Ectodermal cell (in vitro differentiated cells): ENCODE results near the gene ANO6.

Experiments used
- H3K27ac ChIP-seq: 2 replicates; pipeline ENCODE4 v1.7.0; 2013; ENCODE audit warnings: mild to moderate bottlenecking, low read depth, low read length; ENCODE audit not compliant: insufficient read depth, poor library complexity, severe bottlenecking
- H3K27me3 ChIP-seq: 2 replicates; pipeline ENCODE4 v1.7.0; 2013; ENCODE audit warnings: mild to moderate bottlenecking, low read length; ENCODE audit not compliant: insufficient read depth, control insufficient read depth, poor library complexity, severe bottlenecking
- H3K36me3 ChIP-seq: one replicate; pipeline ENCODE4 v1.7.0; 2013; ENCODE audit warnings: low read length; ENCODE audit not compliant: control insufficient read depth, insufficient read depth
- H3K4me1 ChIP-seq: one replicate; pipeline ENCODE4 v1.7.0; 2013; ENCODE audit warnings: low read length; ENCODE audit not compliant: control insufficient read depth, insufficient read depth
- H3K4me3 ChIP-seq: 2 replicates; pipeline ENCODE4 v1.7.0; 2013; ENCODE audit warnings: low read depth, low read length, control low read depth; ENCODE audit not compliant: insufficient read depth
- H3K9me3 ChIP-seq: 2 replicates; pipeline ENCODE4 v1.7.0; 2013; ENCODE audit warnings: mild to moderate bottlenecking, low read length, moderate library complexity; ENCODE audit not compliant: control insufficient read depth
- WGBS, 2 experiments: methylation state at CpG; one replicate each; pipeline ENCODE4 v1.1.7; 2013; ENCODE audit warnings: missing lambda C conversion rate in 2 of 2; 5-methylcytosine and 5-hydroxymethylcytosine counted together

ANO6 gene

DNA sequence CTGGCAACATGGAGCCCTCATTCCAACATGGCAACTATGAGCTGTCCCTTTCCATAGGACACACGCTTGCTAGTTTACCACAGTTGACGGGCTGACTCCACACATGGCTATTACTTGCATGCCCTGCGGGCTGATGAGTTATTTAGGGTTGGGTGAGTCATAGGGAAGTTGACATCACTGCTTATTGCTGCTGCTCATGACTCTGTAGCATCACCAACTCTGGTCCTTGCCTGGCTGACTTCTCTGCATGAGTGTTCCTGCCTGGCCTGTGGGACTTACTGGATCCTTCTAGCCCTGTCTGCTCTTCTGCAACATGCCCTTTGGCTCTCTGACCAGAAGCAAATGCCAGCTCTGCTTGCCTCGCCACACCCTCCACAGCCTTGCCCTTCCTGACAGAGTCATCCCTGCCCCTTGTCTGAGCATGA, 199.5 kb downstream of the ANO6 start:
- Histone ChIP-seq H3K9me3 (no peaks in the 10 kb centered on the region), H3K4me1 (no peaks in the 10 kb centered on the region), H3K27me3 (no peaks in the 10 kb centered on the region), H3K4me3 (no peak overlapping the region), H3K36me3 (peaks cover 15% of the 10 kb centered on the region), H3K27ac (no peak overlapping the region)
- 90 to 96% methylated on average over 4 of the region's 4 CpGs for WGBS, 2 experiments

DNA sequence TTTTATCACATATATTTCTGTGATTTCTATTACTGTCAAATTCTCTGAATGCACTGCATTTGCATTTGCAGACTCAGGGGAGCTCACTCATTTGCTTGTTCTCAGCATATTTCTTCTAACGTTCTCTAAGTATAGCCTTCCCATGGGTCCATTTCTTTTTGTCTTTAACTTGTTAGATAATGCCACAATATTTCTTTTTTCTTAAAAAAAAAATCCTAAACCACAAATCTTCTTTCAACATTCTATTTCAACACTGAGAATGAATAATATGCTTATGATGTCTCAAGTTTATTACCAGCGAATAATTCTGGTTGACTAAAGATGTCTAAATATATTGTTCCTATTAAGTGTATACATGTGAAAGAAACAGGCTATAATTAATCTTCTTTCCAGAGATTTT, 200.2 kb downstream of the ANO6 start:
- H3K27me3 ChIP-seq = no peaks in the 10 kb centered on the region
- H3K36me3 ChIP-seq = peaks cover 15% of the 10 kb centered on the region
- WGBS, 2 experiments = 87 to 92% methylated on average over 1 to 2 of the region's 2 CpGs
- H3K9me3 ChIP-seq = no peaks in the 10 kb centered on the region
- H3K27ac ChIP-seq = no peak overlapping the region
- H3K4me3 ChIP-seq = no peak overlapping the region
- no peaks in the 10 kb centered on the region for H3K4me1 ChIP-seq

DNA sequence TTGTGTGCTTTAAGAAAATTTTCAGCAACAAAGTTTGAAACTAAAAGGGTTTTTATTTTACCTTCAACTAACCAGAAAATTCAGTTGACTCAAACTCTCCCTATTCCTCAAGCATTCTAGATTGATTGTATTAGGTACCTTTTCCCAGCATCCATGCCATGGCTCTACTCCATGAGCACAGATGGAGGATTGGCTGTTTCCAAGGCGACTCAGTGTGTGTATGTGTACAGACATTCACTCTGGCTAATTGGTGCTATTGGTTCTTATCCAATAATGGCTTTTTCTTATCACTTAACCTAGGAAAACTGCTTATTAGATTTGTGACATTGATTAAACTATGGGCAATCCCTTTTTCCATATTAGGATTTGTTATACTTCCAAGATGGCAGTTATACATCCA, 202.6 kb downstream of the ANO6 start:
- Histone ChIP-seq H3K4me1 (no peaks in the 10 kb centered on the region), H3K36me3 (peaks cover 5% of the 10 kb centered on the region), H3K27ac (no peak overlapping the region), H3K27me3 (no peaks in the 10 kb centered on the region), H3K9me3 (no peaks in the 10 kb centered on the region), H3K4me3 (no peak overlapping the region)
- WGBS, 2 experiments = 71 to 100% methylated on average over 1 of the region's 1 CpG

DNA sequence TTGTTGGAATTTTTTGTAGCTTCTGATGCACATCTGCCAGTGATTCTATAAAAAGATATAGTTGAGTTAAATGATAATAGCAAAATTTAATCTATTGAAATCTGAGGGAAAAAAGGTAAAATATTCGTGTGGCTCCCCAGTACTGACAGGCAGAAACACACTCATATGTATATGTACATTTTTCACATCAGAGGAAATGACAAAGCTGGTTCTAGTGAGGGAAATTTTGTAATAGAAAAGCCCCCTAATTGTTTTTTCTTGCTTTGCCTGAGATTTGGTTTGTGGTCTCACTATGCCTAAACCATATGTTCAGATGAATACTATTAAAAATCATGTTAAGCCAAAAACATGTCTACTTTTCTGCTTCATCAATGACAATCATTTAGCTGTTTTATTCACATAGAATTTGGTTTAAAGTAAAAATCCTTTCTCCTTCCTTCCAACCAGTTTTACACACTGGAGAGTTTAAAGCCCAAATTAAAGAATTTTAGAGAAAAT, 203.5 kb downstream of the ANO6 start:
- WGBS, 2 experiments = 80% methylated on average over 1 of the region's 1 CpG; no CpG with 5 or more reads in 1 of the 2 experiments
- Histone ChIP-seq H3K27me3 (no peaks in the 10 kb centered on the region), H3K4me3 (no peak overlapping the region), H3K9me3 (no peaks in the 10 kb centered on the region), H3K4me1 (no peaks in the 10 kb centered on the region), H3K27ac (no peak overlapping the region), H3K36me3 (peaks cover 5% of the 10 kb centered on the region)

DNA sequence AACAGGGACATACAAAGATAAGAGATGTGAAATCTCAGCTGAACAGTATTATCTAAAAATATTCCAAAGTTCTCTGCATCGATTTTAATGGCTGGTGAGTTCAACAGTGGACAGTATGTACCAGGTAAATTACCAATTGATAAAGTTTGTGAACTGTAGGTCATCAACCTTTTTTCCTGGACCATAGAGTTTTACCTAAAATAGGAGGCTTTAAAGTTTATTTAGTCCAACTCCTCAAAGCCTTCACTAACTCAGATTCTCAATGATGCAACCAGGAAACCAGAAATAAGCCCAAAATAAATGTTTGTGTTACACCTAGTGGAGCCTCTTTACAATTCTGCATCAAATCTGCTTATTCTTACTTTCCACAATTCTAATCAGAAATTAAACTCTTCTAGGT, 205.8 kb downstream of the ANO6 start:
- 78 to 95% methylated on average over 1 of the region's 1 CpG for WGBS, 2 experiments
- H3K27ac ChIP-seq = no peak overlapping the region
- no peak overlapping the region for H3K4me3 ChIP-seq
- H3K36me3 ChIP-seq = peaks cover 1% of the 10 kb centered on the region
- H3K27me3 ChIP-seq = no peaks in the 10 kb centered on the region
- H3K9me3 ChIP-seq = no peaks in the 10 kb centered on the region
- H3K4me1 ChIP-seq = no peaks in the 10 kb centered on the region

DNA sequence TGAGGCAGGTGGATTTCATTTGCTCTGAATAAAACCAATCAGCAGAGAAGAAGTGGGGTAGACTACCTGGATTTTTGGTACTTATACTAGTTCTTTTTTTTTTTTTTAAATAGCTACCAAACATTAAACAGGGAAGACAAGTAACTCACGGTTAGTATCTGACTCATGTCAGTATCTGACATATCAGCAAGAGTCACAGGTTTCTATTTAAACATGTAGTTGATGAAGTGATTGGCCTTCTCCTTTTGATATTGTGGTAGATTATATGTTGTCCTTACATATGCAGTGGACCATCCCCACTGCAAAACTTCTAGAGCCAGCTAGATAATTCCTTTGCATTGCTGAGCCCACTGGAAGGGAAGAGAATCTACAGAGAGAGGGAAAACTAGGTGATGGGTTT, 208.0 kb downstream of the ANO6 start:
- Histone ChIP-seq H3K4me1 (no peaks in the 10 kb centered on the region), H3K9me3 (no peaks in the 10 kb centered on the region), H3K4me3 (no peak overlapping the region), H3K27me3 (no peaks in the 10 kb centered on the region), H3K36me3 (no peaks in the 10 kb centered on the region), H3K27ac (no peak overlapping the region)
- WGBS, 2 experiments = 100% methylated on average over 1 of the region's 1 CpG

DNA sequence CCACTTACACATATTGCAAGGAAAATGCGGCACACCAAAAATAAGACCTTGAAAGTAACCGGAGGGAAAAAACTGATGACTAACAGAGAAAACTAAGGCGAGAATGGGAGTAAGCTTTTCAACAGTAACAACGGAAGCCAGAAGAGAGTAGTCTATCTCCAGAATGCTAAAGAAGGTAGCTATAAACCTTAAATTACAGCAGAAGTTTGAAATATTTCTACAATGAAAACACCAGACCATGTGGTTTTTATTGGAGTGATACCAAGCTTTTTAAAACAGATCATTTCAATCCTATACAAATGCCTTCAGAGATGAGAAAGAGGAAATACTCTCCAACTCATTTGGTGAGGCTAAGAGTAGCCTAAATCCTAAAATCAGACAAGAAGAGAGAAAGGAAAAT, 209.5 kb downstream of the ANO6 start:
- H3K36me3 ChIP-seq = no peaks in the 10 kb centered on the region
- WGBS, 2 experiments = 95% methylated on average over 4 of the region's 4 CpGs

DNA sequence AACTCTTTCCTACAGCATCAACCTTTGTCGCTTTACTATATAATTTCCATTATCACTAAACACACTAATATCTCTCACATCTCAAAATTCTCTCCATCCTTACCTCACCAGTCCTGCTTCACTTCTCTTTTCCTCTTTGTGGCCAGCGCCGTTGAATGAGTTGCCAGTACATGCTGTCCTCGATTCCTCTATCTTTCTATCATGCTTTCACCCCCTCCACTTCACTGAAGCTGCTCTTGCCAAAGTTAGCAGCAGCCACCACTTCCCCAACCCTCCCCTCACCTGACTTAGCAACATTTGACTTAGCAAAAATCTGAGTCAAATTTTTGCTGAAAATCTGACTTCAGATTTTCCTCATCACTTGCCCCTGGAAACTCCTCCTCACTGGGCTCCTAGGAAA, 210.4 kb downstream of the ANO6 start:
- Histone ChIP-seq H3K4me1 (no peaks in the 10 kb centered on the region), H3K36me3 (no peaks in the 10 kb centered on the region), H3K9me3 (no peaks in the 10 kb centered on the region), H3K27me3 (no peaks in the 10 kb centered on the region), H3K27ac (no peak overlapping the region), H3K4me3 (no peak overlapping the region)
- WGBS, 2 experiments = 95 to 97% methylated on average over 4 of the region's 4 CpGs

More for the DNA sequence above, 209.5 kb downstream of the ANO6 start:
- no peaks in the 10 kb centered on the region for H3K27me3 ChIP-seq
- H3K27ac ChIP-seq = no peak overlapping the region
- no peak overlapping the region for H3K4me3 ChIP-seq
- H3K4me1 ChIP-seq = no peaks in the 10 kb centered on the region
- H3K9me3 ChIP-seq = no peaks in the 10 kb centered on the region

DNA sequence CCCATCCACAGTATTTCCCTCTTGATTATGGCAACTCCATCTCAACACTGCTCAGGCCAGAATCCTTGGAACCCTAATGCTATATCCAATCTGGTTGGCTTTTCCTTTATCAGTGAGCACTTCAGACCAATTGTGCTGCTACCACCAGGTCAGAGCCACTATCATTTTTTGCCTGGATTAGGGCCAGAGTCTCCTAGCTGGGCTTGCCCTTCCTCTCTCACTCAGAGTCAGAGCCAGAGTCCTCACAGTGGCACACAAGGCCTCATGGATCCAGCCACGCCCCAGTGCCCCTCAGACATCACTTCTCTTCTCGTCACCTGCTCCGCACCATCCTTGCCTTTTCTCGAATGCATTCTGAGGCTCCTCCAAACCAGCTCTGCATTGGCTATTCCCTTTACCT, 211.1 kb downstream of the ANO6 start:
- Histone ChIP-seq H3K4me3 (no peak overlapping the region), H3K36me3 (no peaks in the 10 kb centered on the region)
- WGBS, 2 experiments = 96% methylated on average over 4 of the region's 4 CpGs

DNA sequence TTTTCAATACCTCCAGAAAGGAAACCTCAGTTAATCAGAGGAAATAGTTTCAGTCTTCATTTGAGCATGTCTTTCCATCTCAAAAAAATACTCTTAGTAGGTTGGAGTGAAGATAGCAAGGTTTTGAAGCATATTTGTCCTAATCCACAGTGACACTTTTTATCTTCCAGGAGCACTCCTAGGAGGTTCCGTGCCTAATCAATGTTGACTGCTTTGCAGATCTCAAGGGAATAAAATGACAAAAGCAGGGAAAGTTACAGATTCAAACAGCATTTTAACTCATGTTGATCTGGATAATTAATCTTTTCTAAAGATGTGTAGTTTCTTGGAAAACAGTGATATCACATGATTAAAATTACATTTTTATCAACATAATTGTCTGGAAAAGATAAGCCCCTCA, 213.9 kb downstream of the ANO6 start:
- Histone ChIP-seq H3K4me1 (peaks cover 22% of the 10 kb centered on the region), H3K9me3 (no peaks in the 10 kb centered on the region), H3K27me3 (no peaks in the 10 kb centered on the region), H3K27ac (no peak overlapping the region), H3K4me3 (no peak overlapping the region), H3K36me3 (no peaks in the 10 kb centered on the region)
- 94 to 100% methylated on average over 1 of the region's 1 CpG for WGBS, 2 experiments

More for the DNA sequence above, 211.1 kb downstream of the ANO6 start:
- Histone ChIP-seq H3K4me1 (no peaks in the 10 kb centered on the region), H3K9me3 (no peaks in the 10 kb centered on the region), H3K27me3 (no peaks in the 10 kb centered on the region), H3K27ac (no peak overlapping the region)

DNA sequence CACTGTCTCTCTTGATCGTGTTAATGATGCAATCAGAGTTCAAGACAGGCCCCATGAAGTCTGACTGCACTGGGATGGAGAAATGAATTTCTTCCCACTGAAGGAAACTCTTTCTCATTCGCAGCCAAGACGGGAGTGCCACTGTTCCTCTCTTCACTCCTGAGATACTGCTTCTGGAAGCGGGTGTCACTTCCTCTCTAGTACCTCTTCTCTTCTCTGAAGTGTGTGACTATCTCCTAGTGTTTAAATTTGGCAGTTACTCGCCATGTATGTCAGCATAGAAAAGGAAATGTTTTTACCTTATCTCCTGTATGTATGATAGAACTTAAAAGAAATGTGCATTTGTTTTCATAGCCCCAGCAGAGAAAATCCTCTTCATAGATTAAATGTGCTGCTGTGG, 215.2 kb downstream of the ANO6 start:
- Histone ChIP-seq H3K4me1 (peaks cover 35% of the 10 kb centered on the region), H3K27ac (no peak overlapping the region), H3K9me3 (no peaks in the 10 kb centered on the region), H3K27me3 (no peaks in the 10 kb centered on the region), H3K4me3 (no peak overlapping the region), H3K36me3 (no peaks in the 10 kb centered on the region)
- 95 to 96% methylated on average over 4 of the region's 5 CpGs for WGBS, 2 experiments
